Measurements from ENCODE around the gene FAM111A.
A peak's percentile ranks its signal among the peaks of the same experiment; 100 is the strongest.

Gene FAM111A

DNA sequence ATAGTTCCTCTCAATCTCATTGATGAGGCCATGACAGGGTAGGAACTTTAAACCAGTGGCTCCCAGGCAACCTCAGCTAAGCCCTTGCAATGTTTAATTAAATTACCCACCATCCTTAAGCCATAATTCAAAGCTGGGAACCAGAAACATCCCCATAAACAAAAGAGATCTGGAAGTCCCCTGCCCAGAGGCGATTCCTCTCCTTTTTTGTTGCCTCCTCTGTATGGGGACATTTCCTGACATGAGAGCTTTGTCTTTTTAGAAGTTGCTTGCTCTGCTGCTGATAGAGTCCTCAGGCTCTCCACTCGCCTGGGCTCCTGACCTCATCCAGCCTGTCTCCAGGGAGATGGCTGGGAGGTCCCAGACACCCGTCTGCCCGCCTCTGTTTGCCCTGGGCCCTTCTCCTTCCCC lies 32.4 kb downstream of the FAM111A start:
- Mint-ChIP-seq H3K9me3 (no peaks in the 10 kb centered on the region), H3K4me1 (peaks cover 41% of the 10 kb centered on the region), H3K27me3 (ENCODE audit: low read depth) (no peaks in the 10 kb centered on the region), H3K4me3 (peak overlapping the region; percentile 93 to 98 (median 96)), H3K27ac (peak overlapping the region; percentile 71 to 96 (median 83)), H3K36me3 (ENCODE audit: low read depth) (peaks cover 27% of the 10 kb centered on the region)
- TF ChIP-seq, protein P1, sequence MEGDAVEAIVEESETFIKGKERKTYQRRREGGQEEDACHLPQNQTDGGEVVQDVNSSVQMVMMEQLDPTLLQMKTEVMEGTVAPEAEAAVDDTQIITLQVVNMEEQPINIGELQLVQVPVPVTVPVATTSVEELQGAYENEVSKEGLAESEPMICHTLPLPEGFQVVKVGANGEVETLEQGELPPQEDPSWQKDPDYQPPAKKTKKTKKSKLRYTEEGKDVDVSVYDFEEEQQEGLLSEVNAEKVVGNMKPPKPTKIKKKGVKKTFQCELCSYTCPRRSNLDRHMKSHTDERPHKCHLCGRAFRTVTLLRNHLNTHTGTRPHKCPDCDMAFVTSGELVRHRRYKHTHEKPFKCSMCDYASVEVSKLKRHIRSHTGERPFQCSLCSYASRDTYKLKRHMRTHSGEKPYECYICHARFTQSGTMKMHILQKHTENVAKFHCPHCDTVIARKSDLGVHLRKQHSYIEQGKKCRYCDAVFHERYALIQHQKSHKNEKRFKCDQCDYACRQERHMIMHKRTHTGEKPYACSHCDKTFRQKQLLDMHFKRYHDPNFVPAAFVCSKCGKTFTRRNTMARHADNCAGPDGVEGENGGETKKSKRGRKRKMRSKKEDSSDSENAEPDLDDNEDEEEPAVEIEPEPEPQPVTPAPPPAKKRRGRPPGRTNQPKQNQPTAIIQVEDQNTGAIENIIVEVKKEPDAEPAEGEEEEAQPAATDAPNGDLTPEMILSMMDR (IDR thresholded peaks at IDR 0.05; ENCODE audit: unreplicated experiment in 3 of 3), result no peak

DNA sequence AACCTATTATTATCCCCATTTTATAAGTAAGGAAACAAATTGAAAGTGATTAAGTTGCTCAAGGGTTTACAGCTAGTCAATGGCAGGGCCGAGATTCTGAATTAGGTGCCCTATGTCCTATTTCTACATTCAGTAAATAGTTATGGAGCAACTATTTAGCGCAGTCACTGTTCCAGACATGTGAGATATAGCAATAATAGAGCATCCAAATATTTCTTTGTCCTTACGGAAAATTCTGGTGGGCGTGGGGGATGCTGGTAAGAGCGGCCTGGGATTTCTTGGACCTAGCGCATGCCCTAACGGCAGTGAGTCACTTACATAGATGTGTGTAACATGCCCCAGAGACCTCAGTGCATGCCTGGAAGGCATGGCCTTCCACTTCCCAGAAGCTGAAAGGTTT lies 33.7 kb downstream of the FAM111A start:
- TF ChIP-seq, protein P1 (IDR thresholded peaks at IDR 0.05; ENCODE audit: unreplicated experiment in 3 of 3), result no peak
- Mint-ChIP-seq H3K27ac (peak overlapping the region in 1 of 3 experiments; percentile 96), H3K36me3 (ENCODE audit: low read depth) (peaks cover 35% of the 10 kb centered on the region), H3K4me1 (peaks cover 49% of the 10 kb centered on the region), H3K4me3 (no peak overlapping the region), H3K9me3 (no peaks in the 10 kb centered on the region), H3K27me3 (ENCODE audit: low read depth) (no peaks in the 10 kb centered on the region)

DNA sequence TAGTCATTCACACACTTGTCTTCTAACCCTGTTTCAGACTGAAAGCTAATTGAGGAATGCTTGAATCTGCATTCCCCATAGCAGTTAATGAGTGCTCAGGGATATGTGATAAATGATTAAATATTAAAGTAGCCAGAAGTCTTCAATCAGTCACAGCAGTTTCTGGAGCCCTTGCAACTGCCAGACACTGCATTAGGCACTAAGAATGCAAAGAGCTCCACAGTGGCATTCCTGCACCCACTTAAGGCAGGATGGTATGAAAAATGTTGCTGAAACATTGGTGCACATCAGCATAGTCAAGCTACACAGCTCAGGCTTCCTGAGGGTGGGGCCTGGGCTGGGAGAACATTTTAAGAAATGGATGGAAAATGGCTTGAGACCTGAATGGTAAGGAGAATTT lies 35.7 kb downstream of the FAM111A start:
- TF ChIP-seq, protein P1 (IDR thresholded peaks at IDR 0.05; ENCODE audit: unreplicated experiment in 3 of 3), result no peak
- Mint-ChIP-seq H3K4me3 (no peak overlapping the region), H3K27ac (peak overlapping the region; percentile 66 to 81 (median 74)), H3K4me1 (peaks cover 51% of the 10 kb centered on the region), H3K27me3 (ENCODE audit: low read depth) (no peaks in the 10 kb centered on the region), H3K36me3 (ENCODE audit: low read depth) (peaks cover 54% of the 10 kb centered on the region), H3K9me3 (no peaks in the 10 kb centered on the region)

DNA sequence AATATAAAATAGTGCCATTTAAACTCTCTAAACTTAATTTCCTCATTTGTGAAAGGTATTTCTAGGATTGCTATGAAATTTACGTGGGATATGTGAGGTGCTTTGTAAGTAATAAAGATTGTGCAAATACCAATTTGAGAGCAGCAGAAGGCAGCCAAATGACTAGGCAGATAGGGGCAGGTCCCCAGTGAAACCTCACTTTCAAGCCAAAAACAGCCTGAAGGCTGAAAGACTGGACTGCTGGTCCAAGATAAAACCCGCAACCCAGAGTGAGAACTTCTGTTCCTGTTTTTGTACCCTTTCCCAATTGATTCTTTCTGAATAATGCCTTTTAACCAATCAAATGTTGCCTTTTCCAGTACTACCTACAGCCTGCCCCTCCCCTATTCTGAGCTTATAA lies 36.5 kb downstream of the FAM111A start:
- Mint-ChIP-seq H3K36me3 (ENCODE audit: low read depth) (peaks cover 59% of the 10 kb centered on the region), H3K4me1 (peaks cover 51% of the 10 kb centered on the region), H3K27me3 (ENCODE audit: low read depth) (no peaks in the 10 kb centered on the region), H3K4me3 (no peak overlapping the region), H3K27ac (no peak overlapping the region), H3K9me3 (no peaks in the 10 kb centered on the region)
- TF ChIP-seq, protein P1 (IDR thresholded peaks at IDR 0.05; ENCODE audit: unreplicated experiment in 3 of 3), result no peak

DNA sequence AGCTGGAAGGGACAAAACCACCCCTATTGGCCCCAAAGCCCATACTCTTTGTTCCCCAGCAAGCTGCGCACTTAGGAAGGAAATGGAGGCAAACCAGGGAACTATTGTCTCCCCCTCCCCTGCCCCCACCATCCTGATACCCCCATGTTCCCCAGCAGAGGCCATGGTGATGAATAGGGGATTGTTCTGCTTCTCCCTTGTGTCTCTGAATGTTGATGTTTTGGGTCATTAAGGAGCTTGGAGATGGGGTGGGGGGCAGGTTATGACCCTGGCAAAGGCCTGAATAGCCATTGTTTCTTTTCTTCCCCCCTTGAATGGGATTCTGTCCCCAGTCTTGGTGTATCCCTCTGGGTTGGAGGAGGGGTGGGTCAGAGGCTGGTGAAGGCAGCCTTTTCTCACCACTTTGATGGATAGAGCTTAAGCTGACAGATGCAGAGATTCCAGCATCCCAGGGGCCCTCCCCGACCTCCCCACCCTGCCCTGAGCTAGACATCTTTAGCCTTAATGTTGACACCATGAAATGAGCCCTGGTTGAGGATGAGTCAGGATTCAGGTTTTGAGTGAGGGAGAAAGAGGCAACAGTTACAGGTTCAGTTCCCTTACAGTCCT lies 37.6 kb downstream of the FAM111A start:
- Mint-ChIP-seq H3K4me3 (no peak overlapping the region), H3K9me3 (no peaks in the 10 kb centered on the region), H3K4me1 (peaks cover 53% of the 10 kb centered on the region), H3K27ac (peak overlapping the region in 1 of 3 experiments; percentile 66), H3K27me3 (ENCODE audit: low read depth) (no peaks in the 10 kb centered on the region), H3K36me3 (ENCODE audit: low read depth) (peaks cover 59% of the 10 kb centered on the region)
- TF ChIP-seq, protein P1 (IDR thresholded peaks at IDR 0.05; ENCODE audit: unreplicated experiment in 3 of 3), result no peak

DNA sequence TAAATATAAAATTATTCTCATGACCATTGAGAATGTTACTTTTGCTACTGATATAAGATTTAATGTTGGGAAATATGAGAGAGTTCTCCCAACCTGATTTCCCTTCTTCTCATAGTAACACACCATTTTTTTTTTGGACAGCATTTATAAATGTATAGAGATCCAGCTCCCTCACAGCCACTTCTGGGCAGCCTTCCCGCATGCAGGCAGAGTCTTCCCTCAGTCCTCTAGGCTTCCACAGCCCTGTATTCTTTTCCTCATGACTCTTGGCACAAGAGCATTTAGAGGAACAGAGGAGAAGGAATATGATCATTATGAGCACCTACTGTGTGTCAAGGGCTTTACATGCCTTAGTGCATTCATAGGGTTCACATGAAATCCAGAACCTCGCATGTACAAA lies 38.3 kb downstream of the FAM111A start:
- TF ChIP-seq, protein P1 (IDR thresholded peaks at IDR 0.05; ENCODE audit: unreplicated experiment in 3 of 3), result no peak
- H3K27me3 Mint-ChIP-seq (ENCODE audit: low read depth), result no peaks in the 10 kb centered on the region

More for the DNA sequence above, 38.3 kb downstream of the FAM111A start:
- Mint-ChIP-seq H3K4me3 (no peak overlapping the region), H3K9me3 (no peaks in the 10 kb centered on the region), H3K4me1 (peaks cover 58% of the 10 kb centered on the region), H3K36me3 (ENCODE audit: low read depth) (peaks cover 59% of the 10 kb centered on the region), H3K27ac (peak overlapping the region in 2 of 3 experiments; percentile 32 to 66)

All from nephron (organoid).